Loucy (cell line): ENCODE results near the gene SYTL1.

Source experiments
- H2AFZ ChIP-seq: fragments of 200-600 bp; sonication (generic); 2 replicates; pipeline ENCODE4 v1.6.0; 2016; ENCODE audit warnings: antibody characterized with exemption, mild to moderate bottlenecking, low read length, moderate library complexity
- H3F3A ChIP-seq: fragments of 200-600 bp; 2 replicates; pipeline ENCODE4 v1.6.0; 2016; ENCODE audit warnings: antibody characterized with exemption, low read depth, mild to moderate bottlenecking
- H3K27me3 ChIP-seq: fragments of 200-600 bp; sonication (generic); 2 replicates; pipeline ENCODE4 v1.6.1; 2014; ENCODE audit warnings: low read length, mild to moderate bottlenecking; ENCODE audit not compliant: insufficient read depth, poor library complexity, severe bottlenecking
- H3K36me3 ChIP-seq: fragments of 200-600 bp; sonication (generic); 2 replicates; pipeline ENCODE4 v1.6.1; 2016; ENCODE audit warnings: low read length; ENCODE audit not compliant: insufficient read depth
- H3K4me1 ChIP-seq: fragments of 200-600 bp; sonication (generic); 2 replicates; pipeline ENCODE4 v1.5.1; 2014; ENCODE audit warnings: low read length, mild to moderate bottlenecking; ENCODE audit not compliant: insufficient read depth, poor library complexity, severe bottlenecking
- H3K4me2 ChIP-seq: fragments of 200-600 bp; sonication (generic); 2 replicates; pipeline ENCODE4 v1.6.0; 2014; ENCODE audit warnings: antibody characterized with exemption, low read length, low read depth, mild to moderate bottlenecking; ENCODE audit not compliant: poor library complexity, severe bottlenecking
- H3K4me3 ChIP-seq: fragments of 200-600 bp; sonication (generic); 2 replicates; pipeline ENCODE4 v1.5.1; 2014; ENCODE audit warnings: low read length, mild to moderate bottlenecking, mixed read lengths; ENCODE audit not compliant: poor library complexity, severe bottlenecking
- H3K79me2 ChIP-seq: fragments of 200-600 bp; sonication (generic); 2 replicates; pipeline ENCODE4 v1.6.1; 2014; ENCODE audit warnings: low read length; ENCODE audit not compliant: insufficient read depth
- H3K9ac ChIP-seq: fragments of 200-600 bp; sonication (generic); 2 replicates; pipeline ENCODE4 v1.6.0; 2014; ENCODE audit warnings: mild to moderate bottlenecking, low read depth, low read length, moderate library complexity; ENCODE audit not compliant: poor library complexity, severe bottlenecking
- H3K9me2 ChIP-seq: fragments of 200-600 bp; sonication (generic); replicated peaks from 2 replicates; pipeline ENCODE4 v1.6.1; 2016; ENCODE audit warnings: low read depth, low read length, mixed read lengths
- H3K9me3 ChIP-seq: fragments of 200-600 bp; sonication (generic); 2 replicates; pipeline ENCODE4 v1.6.1; 2014; ENCODE audit warnings: mild to moderate bottlenecking, antibody characterized with exemption, low read length, low read depth; ENCODE audit not compliant: insufficient read depth
- H4K20me1 ChIP-seq: fragments of 200-600 bp; sonication (generic); 2 replicates; pipeline ENCODE4 v1.6.0; 2014; ENCODE audit warnings: antibody characterized with exemption, low read length, mild to moderate bottlenecking; ENCODE audit not compliant: insufficient read depth, poor library complexity, severe bottlenecking
- EZH2phosphoT487 ChIP-seq: fragments of 200-600 bp; IDR thresholded peaks from 2 replicates; pipeline ENCODE4 v1.6.1; 2018; ENCODE audit warnings: antibody characterized with exemption, mild to moderate bottlenecking, moderate library complexity, borderline replicate concordance
- TF ChIP-seq, protein P1 (sequence below): fragments of 200-600 bp; sonication (generic); conservative IDR thresholded peaks from 2 replicates; pipeline ENCODE4 v1.5.1; 2014; ENCODE audit warnings: mild to moderate bottlenecking, antibody characterized with exemption, low read length

SYTL1 gene

DNA sequence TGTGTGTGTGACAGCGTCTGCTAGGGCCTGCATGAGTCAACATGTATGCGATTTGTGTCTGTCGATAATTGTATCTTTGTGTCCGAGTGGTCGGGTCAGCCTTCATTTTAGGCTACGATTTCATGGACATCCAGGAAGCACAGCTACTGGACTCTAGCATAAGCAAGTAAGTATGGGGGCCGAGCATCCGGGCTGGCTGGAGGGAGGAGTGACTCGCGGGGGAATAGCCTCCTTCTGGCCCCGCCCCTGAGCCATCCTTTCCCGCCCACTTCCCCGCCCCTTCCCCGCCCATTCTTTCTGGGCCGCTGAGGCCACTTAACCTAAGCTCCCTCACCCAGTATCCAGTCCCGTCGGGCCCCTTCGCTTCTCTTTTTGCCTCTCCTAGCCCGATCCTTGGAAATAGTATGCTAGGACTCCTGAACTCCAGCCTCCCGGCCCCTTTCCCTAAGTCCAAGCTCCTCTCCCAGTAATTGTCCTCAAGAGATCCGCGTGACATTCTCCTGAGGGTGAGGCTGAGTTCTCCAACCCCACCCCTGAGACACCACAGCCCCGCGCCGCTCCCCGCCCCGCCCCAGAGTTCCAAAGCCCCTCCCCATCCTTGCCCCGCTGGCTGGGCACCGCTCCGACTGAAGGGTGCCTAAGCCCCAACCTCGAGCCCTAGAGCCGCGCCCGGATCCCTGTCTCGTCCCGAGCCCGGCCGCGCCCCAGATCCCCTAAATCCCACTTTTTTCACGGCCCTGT lies 23.7 kb downstream of the SYTL1 start:
- peak overlapping the region; percentile 88 for H3K4me2 ChIP-seq
- H3K27me3 ChIP-seq, result no peaks in the 10 kb centered on the region
- H3F3A ChIP-seq, result no peaks in the 10 kb centered on the region
- no peaks in the 10 kb centered on the region for H4K20me1 ChIP-seq
- peaks cover 26% of the 10 kb centered on the region for H3K4me1 ChIP-seq
- no peaks in the 10 kb centered on the region for H3K9me3 ChIP-seq
- H3K4me3 ChIP-seq, result peak overlapping the region; percentile 83
- H3K79me2 ChIP-seq, result no peaks in the 10 kb centered on the region
- no peaks in the 10 kb centered on the region for H3K9me2 ChIP-seq
- H3K9ac ChIP-seq, result peak overlapping the region; percentile 72
- no peak for TF ChIP-seq EZH2phosphoT487
- TF ChIP-seq, protein P1, sequence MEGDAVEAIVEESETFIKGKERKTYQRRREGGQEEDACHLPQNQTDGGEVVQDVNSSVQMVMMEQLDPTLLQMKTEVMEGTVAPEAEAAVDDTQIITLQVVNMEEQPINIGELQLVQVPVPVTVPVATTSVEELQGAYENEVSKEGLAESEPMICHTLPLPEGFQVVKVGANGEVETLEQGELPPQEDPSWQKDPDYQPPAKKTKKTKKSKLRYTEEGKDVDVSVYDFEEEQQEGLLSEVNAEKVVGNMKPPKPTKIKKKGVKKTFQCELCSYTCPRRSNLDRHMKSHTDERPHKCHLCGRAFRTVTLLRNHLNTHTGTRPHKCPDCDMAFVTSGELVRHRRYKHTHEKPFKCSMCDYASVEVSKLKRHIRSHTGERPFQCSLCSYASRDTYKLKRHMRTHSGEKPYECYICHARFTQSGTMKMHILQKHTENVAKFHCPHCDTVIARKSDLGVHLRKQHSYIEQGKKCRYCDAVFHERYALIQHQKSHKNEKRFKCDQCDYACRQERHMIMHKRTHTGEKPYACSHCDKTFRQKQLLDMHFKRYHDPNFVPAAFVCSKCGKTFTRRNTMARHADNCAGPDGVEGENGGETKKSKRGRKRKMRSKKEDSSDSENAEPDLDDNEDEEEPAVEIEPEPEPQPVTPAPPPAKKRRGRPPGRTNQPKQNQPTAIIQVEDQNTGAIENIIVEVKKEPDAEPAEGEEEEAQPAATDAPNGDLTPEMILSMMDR, result no peak
- no peaks in the 10 kb centered on the region for H3K36me3 ChIP-seq
- H2AFZ ChIP-seq, result peak overlapping the region; percentile 81

DNA sequence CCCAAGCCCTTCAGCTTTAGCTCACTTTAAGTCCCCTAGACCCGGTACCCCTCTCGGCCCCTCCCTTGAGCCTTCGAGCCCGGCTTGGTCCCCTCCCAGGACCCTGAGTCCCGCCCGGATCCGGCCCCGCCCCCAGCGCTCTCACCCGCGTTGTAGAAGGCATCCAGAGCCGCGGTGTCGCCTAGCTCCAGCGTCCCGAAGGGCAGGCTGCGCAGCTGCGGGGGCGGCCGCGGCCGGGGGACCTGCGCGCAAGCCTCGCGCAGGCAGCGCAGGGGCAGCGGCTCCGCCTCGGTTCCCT lies 24.2 kb downstream of the SYTL1 start:
- H2AFZ ChIP-seq, result peak overlapping the region; percentile 81
- H3K9ac ChIP-seq, result peak overlapping the region; percentile 72

DNA sequence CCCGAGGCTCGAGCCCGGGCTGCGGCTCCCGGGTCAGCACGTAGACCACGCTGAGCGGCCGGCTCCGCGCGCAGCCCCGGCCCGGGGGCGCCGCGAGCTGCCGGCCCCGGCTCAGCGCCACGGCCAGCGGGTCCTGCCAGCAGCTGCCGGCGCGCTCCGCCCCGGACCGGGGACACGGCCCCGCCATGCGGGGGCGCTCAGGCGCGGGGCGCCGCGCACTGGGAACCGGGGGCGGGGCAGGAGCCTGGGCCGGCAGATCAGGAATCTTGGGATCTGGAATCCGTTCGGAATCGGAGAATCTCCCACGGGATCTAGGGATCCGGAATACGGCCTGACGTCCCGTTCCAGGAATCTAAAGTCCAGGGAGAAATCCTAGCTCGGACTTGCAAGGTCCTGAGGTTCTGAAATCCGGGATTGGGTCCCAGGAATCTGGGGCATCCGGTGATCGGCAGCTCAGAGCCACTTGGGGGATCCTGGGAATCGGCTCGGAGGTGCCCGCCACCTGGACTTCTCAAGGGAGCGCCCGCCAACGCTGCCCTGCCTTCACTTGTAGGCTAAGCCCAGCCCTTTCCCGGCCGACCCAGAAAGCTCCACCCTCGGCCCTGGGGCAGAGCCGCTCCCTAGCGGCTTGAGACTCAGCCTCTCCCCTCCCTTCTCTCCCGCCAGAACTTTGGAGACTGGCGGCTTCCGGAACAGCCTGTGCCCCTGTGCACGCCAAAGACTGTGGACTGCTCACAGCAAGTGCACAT lies 24.8 kb downstream of the SYTL1 start, which contains the start of gene MAP3K6:
Gene MAP3K6 (minus strand): TSS at position 551 of the 749 bp plus-strand sequence. CDS start 364 bp downstream, at position 187.
- no peaks in the 10 kb centered on the region for H3F3A ChIP-seq
- TF ChIP-seq EZH2phosphoT487, result no peak
- TF ChIP-seq, protein P1, result peak; percentile 57
- H3K4me3 ChIP-seq, result peak within 1 kb of the TSS; percentile 83
- H3K4me2 ChIP-seq, result peak within 1 kb of the TSS; percentile 88
- no peaks in the 10 kb centered on the region for H3K79me2 ChIP-seq
- H3K9me3 ChIP-seq, result no peaks in the 10 kb centered on the region
- H4K20me1 ChIP-seq, result no peaks in the 10 kb centered on the region
- H3K4me1 ChIP-seq, result peaks cover 26% of the 10 kb centered on the region
- H3K9ac ChIP-seq, result peak within 1 kb of the TSS; percentile 82
- peak within 1 kb of the TSS; percentile 81 for H2AFZ ChIP-seq
- no peaks in the 10 kb centered on the region for H3K36me3 ChIP-seq
- no peaks in the 10 kb centered on the region for H3K27me3 ChIP-seq
- H3K9me2 ChIP-seq, result no peaks in the 10 kb centered on the region

More for the DNA sequence above, 24.2 kb downstream of the SYTL1 start:
- Histone ChIP-seq H3K36me3 (no peaks in the 10 kb centered on the region), H3F3A (no peaks in the 10 kb centered on the region), H3K27me3 (no peaks in the 10 kb centered on the region), H3K9me3 (no peaks in the 10 kb centered on the region), H3K9me2 (no peaks in the 10 kb centered on the region), H4K20me1 (no peaks in the 10 kb centered on the region), H3K4me1 (peaks cover 26% of the 10 kb centered on the region), H3K4me2 (peak overlapping the region; percentile 88), H3K79me2 (no peaks in the 10 kb centered on the region), H3K4me3 (peak overlapping the region; percentile 83)
- TF ChIP-seq, protein P1, result no peak
- TF ChIP-seq EZH2phosphoT487, result no peak
